SK-MEL-5 (cell line): Measurements from ENCODE around the gene PCDHA10. TPM values are rescaled to one million over a fixed set of nuclear protein-coding genes. Genes with fewer than 3 reads are reported as not detected.
"Not testable (repeated sequence)": the region's sequence is repeated elsewhere in the genome, so short reads cannot be mapped to it uniquely, and the experiment has no call there.

ENCODE experiments used
- DNase-seq: peaks from one replicate; pipeline ENCODE4 v3.0.0-alpha.2; 2016; ENCODE audit warnings: low read depth, low spot score
- in situ Hi-C: cut with HindIII; loops from 2 replicates; pipeline ENCODE4 v1.10.0; 2016; ENCODE audit warnings: low sequenced_read_pairs, high pct_unique_total_duplicates, low pct_unique_long_range_greater_than_20kb
- polyA plus RNA-seq, 2 experiments: library from polyadenylated mRNA; depleted of rRNA; stranded (reverse); fragments of >200 nt; gene quantifications; 2 replicates each; pipeline ENCODE4 v1.2.3, GENCODE V29; 2015
- total RNA-seq: library from RNA; depleted of rRNA; stranded (reverse); fragments of >200 nt; shearing (Covaris generic); gene quantifications from 2 replicates; pipeline ENCODE4 v1.2.3, GENCODE V29; 2014; rRNA removed

The PCDHA10 gene
- total RNA-seq = 0.16 TPM in 1 of 2 replicates, not detected in the other
- polyA plus RNA-seq (2015; cell fraction: cytosol; rRNA removed) = not detected in 2 replicates
- 0.06 and 0.18 TPM in 2 replicates for polyA plus RNA-seq (2015; cell fraction: nucleus; rRNA removed)

GRCh38 chr5:140855772-140856674 lies at the start of gene PCDHA10:
TSS of gene PCDHA10 (plus strand) at chr5:140855897. CDS start at chr5:140856049, 152 bp downstream.
- DNase-seq = peak; percentile 4
- in situ Hi-C loops = no loop called here

- DNase-seq = peak; percentile 53
- in situ Hi-C loops = no loop called here
These were observed 48.6 kb upstream of the PCDHA10 start, which contains the start of gene PCDHA4 for GRCh38 chr5:140806834-140807775. TSS of gene PCDHA4 (plus strand) at chr5:140807068.

- DNase-seq, in situ Hi-C loops: not testable (repeated sequence)
These were observed 47.3 kb upstream of the PCDHA10 start for GRCh38 chr5:140808241-140808888.

- DNase-seq = no peak
- in situ Hi-C loops = no loop called here
These were observed 46.8 kb upstream of the PCDHA10 start for GRCh38 chr5:140808889-140809291.

- peak; percentile 58 for DNase-seq
- in situ Hi-C loops = no loop called here
These were observed 34.1 kb upstream of the PCDHA10 start, which contains the start of gene PCDHA5 for GRCh38 chr5:140821375-140822280. TSS of gene PCDHA5 (plus strand) at chr5:140821613.

- no peak for DNase-seq
- in situ Hi-C loops = no loop called here
These were observed 33.4 kb upstream of the PCDHA10 start for GRCh38 chr5:140822281-140822629.

GRCh38 chr5:140822969-140823368 lies 32.7 kb upstream of the PCDHA10 start:
- in situ Hi-C loops, DNase-seq: not testable (repeated sequence)

- in situ Hi-C loops = no loop called here
These were observed 32.2 kb upstream of the PCDHA10 start for GRCh38 chr5:140823475-140823874.

GRCh38 chr5:140827704-140828361 lies 27.9 kb upstream of the PCDHA10 start, which contains the start of gene PCDHA6:
TSS of gene PCDHA6 (plus strand) at chr5:140827960. CDS start at chr5:140828092, 132 bp downstream.
- in situ Hi-C loops = no loop called here

More at GRCh38 chr5:140823475-140823874, 32.2 kb upstream of the PCDHA10 start:
- DNase-seq = no peak

GRCh38 chr5:140828362-140828737 lies 27.3 kb upstream of the PCDHA10 start:
- DNase-seq = no peak
- in situ Hi-C loops = no loop called here

More at GRCh38 chr5:140827704-140828361, 27.9 kb upstream of the PCDHA10 start, which contains the start of gene PCDHA6:
- no peak for DNase-seq

GRCh38 chr5:140829511-140830501 lies 25.9 kb upstream of the PCDHA10 start:
- DNase-seq, in situ Hi-C loops: not testable (repeated sequence)

GRCh38 chr5:140833993-140834392 lies 21.7 kb upstream of the PCDHA10 start, which contains the start of gene PCDHA7:
TSS of gene PCDHA7 (plus strand) at chr5:140834269. CDS start at chr5:140834384, 115 bp downstream.
- peak; percentile 64 for DNase-seq
- in situ Hi-C loops = no loop called here

GRCh38 chr5:140834439-140835008 lies 21.2 kb upstream of the PCDHA10 start:
- DNase-seq = peak; percentile 39
- in situ Hi-C loops = not testable (repeated sequence)
